Erythroblast (primary cell): ENCODE data around the gene NR2F1.
A peak's percentile ranks its signal among the peaks of the same experiment; 100 is the strongest.

Experiments
- DNase-seq, 2 experiments: peaks; one replicate each; lab custom pipeline; 2025; lab: John Stamatoyannopoulos, UW
- GATA1 ChIP-seq: IDR thresholded peaks from 2 replicates; pipeline ENCODE4 v1.6.1; 2011; ENCODE audit warnings: low read depth, mild to moderate bottlenecking, control low read depth, low read length, moderate library complexity
- POLR2A ChIP-seq: IDR thresholded peaks from 2 replicates; pipeline ENCODE4 v1.6.1; 2011; ENCODE audit warnings: mild to moderate bottlenecking, low read length

NR2F1 gene

GRCh38 chr5:93582167-93582462, 907 bp upstream of the NR2F1 start:
- no peak for DNase-seq
- no peak for TF ChIP-seq POLR2A
- no peak for TF ChIP-seq GATA1

- TF ChIP-seq GATA1 = no peak
- no peak for TF ChIP-seq POLR2A
- peak; percentile 47 to 66 for DNase-seq
Observed at GRCh38 chr5:93583439-93583767, 381 bp downstream of the NR2F1 start.

GRCh38 chr5:93583768-93584595, 960 bp downstream of the NR2F1 start:
- DNase-seq = peak; percentile 58 to 70
- TF ChIP-seq POLR2A (no peak), GATA1 (no peak)

- TF ChIP-seq GATA1 (no peak), POLR2A (no peak)
- DNase-seq = peak; percentile 39 to 44
Observed at GRCh38 chr5:93584596-93585040, 1.6 kb downstream of the NR2F1 start.

- TF ChIP-seq POLR2A (no peak), GATA1 (no peak)
- DNase-seq = peak; percentile 24 to 44
Observed at GRCh38 chr5:93585041-93585766, 2.2 kb downstream of the NR2F1 start.

GRCh38 chr5:93585767-93586385, 2.9 kb downstream of the NR2F1 start:
- TF ChIP-seq POLR2A = no peak
- no peak for TF ChIP-seq GATA1
- DNase-seq = peak; percentile 9 to 38

- peak in 1 of 2 experiments; percentile 38 for DNase-seq
- TF ChIP-seq GATA1 = no peak
- no peak for TF ChIP-seq POLR2A
Observed at GRCh38 chr5:93586736-93587596, 3.9 kb downstream of the NR2F1 start.

GRCh38 chr5:93587597-93588351, 4.8 kb downstream of the NR2F1 start:
- DNase-seq = no peak

GRCh38 chr5:93588352-93589151, 5.5 kb downstream of the NR2F1 start:
- TF ChIP-seq GATA1 = no peak
- no peak for TF ChIP-seq POLR2A
- DNase-seq = no peak

More at GRCh38 chr5:93587597-93588351, 4.8 kb downstream of the NR2F1 start:
- TF ChIP-seq POLR2A (no peak), GATA1 (no peak)

- TF ChIP-seq GATA1 (no peak), POLR2A (no peak)
- DNase-seq = no peak
Observed at GRCh38 chr5:93589152-93589828, 6.3 kb downstream of the NR2F1 start.

- TF ChIP-seq POLR2A (no peak), GATA1 (no peak)
- DNase-seq = no peak
Observed at GRCh38 chr5:93589829-93590215, 6.8 kb downstream of the NR2F1 start.
